ENCODE measurements around the gene BEX3.

The BEX3 gene

DNA sequence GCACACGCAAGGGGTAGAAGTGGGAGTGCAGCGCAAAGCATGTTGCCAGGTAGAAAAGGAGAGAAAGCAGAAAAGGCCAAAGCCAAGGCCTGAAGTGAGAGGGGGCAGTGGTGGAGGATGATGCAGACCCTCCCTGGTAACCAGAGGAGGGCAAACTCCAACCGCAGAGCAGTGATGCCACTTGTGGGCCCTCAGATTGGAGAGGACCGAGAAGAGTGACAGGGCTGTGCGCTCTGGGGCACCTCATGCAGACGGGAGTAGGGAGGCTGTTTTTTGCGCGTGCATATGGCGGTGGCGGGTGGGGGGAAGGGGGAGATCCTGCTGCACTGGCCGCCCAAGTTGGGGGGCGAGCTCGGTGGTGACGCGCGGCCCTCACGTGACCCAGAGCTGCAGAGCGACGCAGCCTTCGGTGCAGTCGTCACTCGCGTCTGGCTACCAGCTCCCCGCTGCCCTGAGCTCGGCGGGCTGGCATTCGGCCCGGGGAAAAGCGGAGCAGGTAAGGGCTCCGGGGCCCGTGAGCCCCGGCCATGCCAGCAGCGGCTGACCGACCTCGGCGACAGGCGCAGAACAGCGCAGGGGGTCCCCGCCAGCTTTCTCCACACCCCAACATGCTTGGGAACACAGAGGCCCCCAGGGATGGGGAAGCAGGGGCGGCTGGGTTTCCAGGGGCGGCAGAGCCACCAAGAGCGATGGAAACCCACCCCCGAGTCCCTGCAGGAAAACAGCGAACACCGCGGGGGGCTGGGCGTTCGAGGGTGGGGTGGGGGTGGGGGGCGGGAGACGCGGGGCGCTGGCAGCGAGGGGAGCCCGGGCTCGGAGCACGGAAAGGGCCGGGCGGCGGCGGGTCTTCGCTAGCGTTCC, at the start of gene BEX3:
TSS of gene BEX3 (plus strand) at position 421 of the 861 bp plus-strand sequence. CDS start 984 bp downstream, outside the sequence.
- TF ChIP-seq GATA3 (IDR thresholded peaks at IDR 0.05; ENCODE audit: low read depth, low read length) (no peak), GATA2 (IDR thresholded peaks at IDR 0.05; ENCODE audit: low read depth, low read length) (no peak)

DNA sequence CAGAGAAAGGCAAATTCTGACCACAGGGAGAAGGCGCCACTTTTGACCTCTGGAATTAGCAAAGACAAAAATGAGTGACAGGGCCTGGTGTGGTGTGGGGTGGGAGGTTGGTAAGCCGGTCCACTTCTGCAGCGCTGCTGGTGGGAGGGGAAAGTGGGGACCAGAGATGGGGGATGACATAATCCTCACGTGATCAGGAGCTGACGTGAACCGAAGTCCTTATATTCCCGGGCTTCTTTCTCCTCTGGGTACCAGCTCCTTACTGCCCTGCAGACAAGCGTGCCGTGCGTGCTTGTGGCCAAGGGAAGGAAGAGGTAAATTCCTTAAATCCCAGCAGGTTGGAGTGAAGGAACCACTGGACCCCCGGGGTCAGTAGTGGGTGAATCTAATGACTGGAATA, 46.3 kb upstream of the BEX3 start, which contains the start of gene TCEAL7:
TSS of gene TCEAL7 (plus strand) at position 249 of the 400 bp plus-strand sequence. CDS start 1,165 bp downstream, outside the sequence.
- TF ChIP-seq GATA3 (IDR thresholded peaks at IDR 0.05; ENCODE audit: low read depth, low read length) = no peak
- no peak for TF ChIP-seq GATA2 (IDR thresholded peaks at IDR 0.05; ENCODE audit: low read depth, low read length)

DNA sequence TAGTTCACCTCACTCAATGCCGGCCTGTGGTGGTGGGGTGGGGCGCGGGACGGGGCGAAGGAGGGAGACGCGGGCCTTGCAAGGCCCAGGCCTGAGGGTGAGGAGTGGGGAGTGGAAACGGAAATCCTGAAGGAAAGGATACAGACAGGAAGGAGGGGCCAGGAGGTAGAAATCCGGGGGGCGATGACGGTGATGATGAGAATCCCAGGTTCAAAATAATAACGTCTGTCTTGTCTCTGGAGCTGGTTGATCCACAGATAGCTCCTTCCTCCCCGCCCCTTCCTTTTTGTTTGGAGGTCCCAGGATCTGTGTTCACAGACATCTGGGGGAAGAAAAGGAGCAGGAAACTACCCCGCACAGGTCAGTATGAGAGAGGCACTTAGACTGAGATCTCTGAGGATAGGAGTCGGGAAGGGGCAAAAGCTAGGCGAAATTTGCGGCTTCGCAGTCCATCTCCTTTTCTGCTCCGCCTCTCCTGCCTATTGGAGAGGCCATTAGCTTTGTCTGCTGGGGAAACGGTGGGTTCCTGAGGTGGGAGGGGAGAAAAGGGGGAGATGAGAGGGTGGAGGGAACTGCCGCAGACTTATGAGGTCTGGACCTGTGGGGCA, 45.6 kb upstream of the BEX3 start:
- no peak for TF ChIP-seq GATA3 (IDR thresholded peaks at IDR 0.05; ENCODE audit: low read depth, low read length)
- peak; percentile 22; the same call in 1 of the 2 replicates for TF ChIP-seq GATA2 (IDR thresholded peaks at IDR 0.05; ENCODE audit: low read depth, low read length)

DNA sequence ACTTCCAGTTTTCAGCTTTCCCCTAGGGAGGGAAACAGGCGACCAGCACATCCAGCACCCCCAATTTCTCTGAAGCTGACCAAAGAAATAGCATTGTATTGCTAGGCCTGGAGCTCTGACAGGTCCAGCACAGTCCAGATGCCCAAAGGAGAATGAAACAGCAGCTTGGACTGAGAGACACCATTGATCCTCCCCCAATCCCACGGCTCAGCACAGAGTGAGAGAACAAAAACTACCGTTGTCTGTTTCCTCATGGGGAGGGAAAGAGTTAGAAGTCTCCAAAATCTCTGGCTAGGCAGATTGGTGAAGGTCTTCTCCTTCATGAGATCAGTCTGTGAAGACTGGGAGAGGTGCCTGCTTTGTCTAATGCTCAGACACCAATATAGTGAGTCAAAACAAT, 37.7 kb upstream of the BEX3 start:
- TF ChIP-seq GATA2 (IDR thresholded peaks at IDR 0.05; ENCODE audit: low read depth, low read length) (no peak), GATA3 (IDR thresholded peaks at IDR 0.05; ENCODE audit: low read depth, low read length) (no peak)

DNA sequence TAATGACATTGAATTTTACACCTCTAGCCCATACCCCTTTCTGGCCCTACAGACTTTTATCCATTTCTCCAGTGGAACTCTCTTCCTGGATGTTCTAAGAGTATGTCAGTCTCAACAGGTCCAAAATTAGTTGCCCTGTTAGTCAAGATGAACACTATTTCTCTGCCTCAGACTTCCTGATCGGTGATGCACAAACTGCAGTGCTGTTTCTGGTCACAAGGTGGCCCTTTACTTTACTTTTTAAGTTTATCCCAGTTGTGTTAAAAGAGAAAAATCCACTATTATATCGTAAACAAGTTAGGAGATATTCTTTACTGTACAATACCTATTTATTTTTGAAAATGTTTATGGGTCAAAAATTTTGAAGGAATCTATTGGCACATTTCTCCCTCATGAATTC, 33.2 kb upstream of the BEX3 start:
- TF ChIP-seq GATA3 (IDR thresholded peaks at IDR 0.05; ENCODE audit: low read depth, low read length) (no peak), GATA2 (IDR thresholded peaks at IDR 0.05; ENCODE audit: low read depth, low read length) (no peak)

DNA sequence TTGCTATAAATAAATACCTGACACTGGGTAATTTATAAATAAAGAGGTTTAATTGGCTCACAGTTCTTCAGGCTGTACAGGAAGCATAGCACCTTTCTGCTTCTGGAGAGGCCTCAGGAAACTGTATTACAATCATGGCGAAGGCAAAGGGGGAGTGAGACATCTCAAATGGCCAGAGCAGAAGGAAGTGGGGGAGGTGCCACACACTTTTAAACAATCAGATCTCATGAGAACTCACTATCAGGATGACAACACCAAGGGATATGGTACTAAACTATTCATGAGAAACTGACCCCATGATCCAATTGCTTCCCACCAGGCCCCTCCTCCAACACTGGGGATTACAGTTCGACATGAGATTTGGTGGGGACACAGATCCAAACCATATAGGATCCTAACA, 31.7 kb upstream of the BEX3 start:
- no peak for TF ChIP-seq GATA3 (IDR thresholded peaks at IDR 0.05; ENCODE audit: low read depth, low read length)
- TF ChIP-seq GATA2 (IDR thresholded peaks at IDR 0.05; ENCODE audit: low read depth, low read length) = no peak

DNA sequence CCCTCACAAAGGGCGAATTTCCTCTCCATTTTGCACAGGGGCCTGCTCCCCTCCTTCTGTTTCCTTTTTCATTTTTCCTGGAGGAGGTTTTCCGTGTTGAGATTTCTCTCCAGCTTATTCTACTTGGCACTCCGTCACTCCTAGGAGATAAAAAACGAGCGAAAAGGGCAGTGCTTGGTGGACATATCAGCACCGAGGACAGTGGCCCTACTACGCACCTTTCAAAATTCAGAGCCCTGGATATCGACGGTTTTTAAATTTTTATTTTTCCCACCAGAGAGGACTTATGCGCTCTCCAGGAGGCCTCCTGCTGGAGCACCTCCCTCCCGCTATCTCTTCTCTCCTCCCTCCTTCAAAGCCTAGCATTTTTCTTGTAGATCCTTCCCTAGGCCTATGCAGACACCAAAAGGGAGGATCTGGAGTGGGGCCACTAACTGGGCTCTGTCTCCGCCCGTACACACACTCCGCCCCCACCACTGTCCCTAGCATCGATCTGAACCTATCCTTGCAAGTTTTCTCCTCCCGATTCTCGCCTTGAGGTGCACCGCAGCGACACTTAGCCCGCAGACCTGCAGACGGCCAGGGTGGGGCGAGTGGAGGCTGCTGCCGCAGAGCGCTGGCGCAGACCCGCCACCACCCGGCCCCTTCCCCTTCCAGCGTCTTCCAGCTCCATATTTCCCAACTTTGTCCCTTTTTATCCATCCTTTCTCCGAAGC, 28.5 kb upstream of the BEX3 start:
- no peak for TF ChIP-seq GATA3 (IDR thresholded peaks at IDR 0.05; ENCODE audit: low read depth, low read length)
- no peak for TF ChIP-seq GATA2 (IDR thresholded peaks at IDR 0.05; ENCODE audit: low read depth, low read length)

DNA sequence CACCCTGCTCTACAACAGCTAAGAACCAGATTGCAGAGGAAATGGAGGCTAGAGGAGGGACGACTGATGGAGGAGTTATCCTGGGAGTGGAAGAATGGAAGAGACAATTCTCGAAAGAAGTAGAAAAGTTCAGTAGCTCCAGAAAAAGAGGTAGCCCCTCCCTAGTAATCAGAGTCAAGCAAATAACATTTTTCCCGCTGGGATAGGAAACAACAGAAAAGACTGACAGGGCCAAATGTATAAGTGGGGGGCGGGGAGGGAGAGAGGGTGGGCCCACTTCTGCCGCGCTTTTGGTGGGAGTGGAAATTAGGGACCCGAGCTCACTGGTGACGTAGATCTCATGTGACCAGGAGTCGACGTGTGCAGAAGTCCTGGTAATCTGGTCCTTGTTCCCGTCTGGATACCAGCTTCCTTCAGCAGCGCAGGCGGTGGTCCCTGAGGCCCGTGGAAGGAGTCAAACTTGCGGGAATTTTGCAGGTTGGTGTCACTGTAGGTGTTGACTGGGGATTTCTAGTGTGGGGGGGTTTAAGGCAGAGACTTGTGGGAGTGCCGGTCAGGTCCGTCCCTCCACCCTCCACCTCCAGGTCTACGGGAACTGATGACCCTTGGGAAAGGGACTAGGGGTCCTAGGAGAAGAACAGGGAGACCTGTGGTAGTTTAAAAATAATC, 20.1 kb upstream of the BEX3 start, which contains the start of gene TCEAL9:
TSS of gene TCEAL9 (plus strand) at position 377 of the 669 bp plus-strand sequence. CDS start 1,179 bp downstream, outside the sequence.
- TF ChIP-seq GATA2 (IDR thresholded peaks at IDR 0.05; ENCODE audit: low read depth, low read length) (no peak), GATA3 (IDR thresholded peaks at IDR 0.05; ENCODE audit: low read depth, low read length) (no peak)

DNA sequence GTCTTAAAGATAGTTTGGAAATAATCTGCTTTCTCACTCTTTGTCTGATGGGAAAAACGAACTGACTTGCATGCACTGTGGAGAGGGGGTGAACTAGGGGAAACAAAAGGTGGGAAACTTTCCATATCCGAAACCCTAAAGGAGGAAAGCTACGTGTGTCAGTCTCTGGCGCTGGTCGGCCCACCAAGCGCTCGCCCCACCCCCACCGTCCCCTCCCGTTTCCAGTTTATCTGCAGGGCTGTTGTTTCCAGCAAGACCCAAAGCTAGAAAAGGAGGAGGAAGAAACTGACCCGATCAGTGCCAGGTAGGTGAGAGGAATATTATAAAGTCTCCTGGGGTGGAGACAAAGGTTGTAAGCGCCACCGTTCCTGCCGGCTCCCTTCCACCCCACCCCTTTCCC, 19.5 kb upstream of the BEX3 start:
- TF ChIP-seq GATA3 (IDR thresholded peaks at IDR 0.05; ENCODE audit: low read depth, low read length) (no peak), GATA2 (IDR thresholded peaks at IDR 0.05; ENCODE audit: low read depth, low read length) (no peak)

DNA sequence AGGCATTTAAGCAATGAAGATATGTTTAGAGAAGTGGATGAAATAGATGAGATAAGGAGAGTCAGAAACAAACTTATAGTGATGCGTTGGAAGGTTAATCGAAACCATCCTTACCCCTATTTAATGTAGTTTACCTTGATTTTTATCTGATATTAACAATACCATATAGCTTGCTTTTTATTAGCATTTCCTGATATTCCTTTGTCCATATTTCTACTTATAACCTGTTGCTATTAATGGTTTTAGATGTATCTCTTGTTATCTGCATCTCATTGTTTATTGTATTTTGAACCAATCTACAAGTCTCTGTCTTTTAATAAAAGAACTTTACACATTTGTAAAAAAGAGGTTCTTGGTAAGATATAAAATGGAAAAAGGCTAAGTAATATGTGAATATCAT, 18.5 kb upstream of the BEX3 start:
- TF ChIP-seq GATA2 (IDR thresholded peaks at IDR 0.05; ENCODE audit: low read depth, low read length) (no peak), GATA3 (IDR thresholded peaks at IDR 0.05; ENCODE audit: low read depth, low read length) (no peak)

DNA sequence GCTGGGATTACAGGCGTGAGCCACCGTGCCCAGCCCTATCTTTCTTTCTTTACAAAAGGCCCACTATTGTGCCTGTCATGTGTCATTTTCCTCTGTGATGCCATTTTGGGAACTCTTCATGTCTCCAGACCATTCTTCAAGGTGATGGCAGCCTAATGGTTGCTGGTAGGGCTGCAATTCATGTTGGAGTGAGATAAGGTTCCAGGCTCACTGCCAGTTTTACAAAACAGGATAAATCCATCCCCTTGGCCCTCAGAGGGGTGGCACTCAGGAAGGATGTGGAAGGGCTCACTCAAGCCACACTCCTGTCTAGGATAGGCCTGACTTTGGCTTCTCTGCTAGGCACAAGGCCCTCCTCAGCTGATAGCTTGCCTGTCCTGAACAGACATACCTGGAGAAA, 16.2 kb upstream of the BEX3 start:
- TF ChIP-seq GATA2 (IDR thresholded peaks at IDR 0.05; ENCODE audit: low read depth, low read length) = no peak
- TF ChIP-seq GATA3 (IDR thresholded peaks at IDR 0.05; ENCODE audit: low read depth, low read length) = no peak

DNA sequence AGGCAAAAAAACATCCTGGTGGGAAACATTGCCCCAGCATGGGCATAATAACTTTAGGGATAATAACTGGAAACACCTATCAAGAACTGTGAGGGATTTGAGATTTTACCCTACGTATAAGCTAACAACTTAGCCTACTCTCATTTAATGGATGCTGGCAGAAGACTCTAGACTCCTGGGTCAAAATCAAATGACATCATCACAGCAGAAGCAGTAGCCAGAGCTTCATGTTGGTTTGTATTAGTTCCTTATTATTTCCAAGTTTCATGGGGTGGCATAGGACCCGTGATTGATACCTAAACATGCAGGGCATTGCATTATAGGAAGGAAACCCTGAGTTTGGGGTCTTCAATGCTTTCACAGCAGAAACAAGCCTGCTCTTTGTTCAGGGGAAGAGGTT, 15.4 kb upstream of the BEX3 start:
- no peak for TF ChIP-seq GATA3 (IDR thresholded peaks at IDR 0.05; ENCODE audit: low read depth, low read length)

DNA sequence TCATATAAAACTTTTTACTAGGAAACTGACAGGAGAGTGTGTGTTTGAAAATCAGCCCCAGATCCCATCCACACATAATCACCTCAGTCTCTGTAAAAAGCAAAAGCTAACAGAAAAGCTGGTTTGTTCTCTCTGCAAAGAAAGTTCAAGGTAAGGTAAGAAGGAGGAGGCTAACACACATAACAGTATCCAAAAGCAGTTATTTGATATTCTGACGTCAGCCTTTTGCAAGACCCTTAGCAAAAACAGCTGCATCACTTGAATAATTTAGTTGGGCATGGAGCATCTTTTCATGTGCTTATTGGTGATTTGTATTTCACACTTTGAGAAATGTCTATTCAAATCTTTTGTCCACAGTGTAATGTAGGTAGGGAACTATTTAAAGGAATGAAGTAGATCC, 14.5 kb upstream of the BEX3 start:
- TF ChIP-seq GATA2 (IDR thresholded peaks at IDR 0.05; ENCODE audit: low read depth, low read length) (no peak), GATA3 (IDR thresholded peaks at IDR 0.05; ENCODE audit: low read depth, low read length) (no peak)

DNA sequence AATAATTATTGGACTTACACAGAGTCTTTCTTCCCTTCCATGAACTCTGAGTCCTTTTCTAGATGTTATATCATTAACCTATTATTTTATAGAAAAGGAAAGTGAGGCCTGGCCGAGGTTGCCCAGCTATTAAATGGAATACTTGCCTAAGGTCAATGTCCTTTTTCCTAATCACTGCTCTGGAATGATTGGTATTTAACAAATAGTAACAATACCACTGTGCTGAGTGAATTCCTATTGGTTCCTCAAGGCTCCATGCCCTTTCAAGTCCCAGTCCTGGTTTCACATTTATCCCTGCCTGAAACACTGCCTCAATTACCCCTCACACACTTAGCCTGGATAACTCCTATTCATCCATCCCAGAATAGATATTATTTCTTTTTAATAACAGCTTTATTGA, 13.9 kb upstream of the BEX3 start:
- TF ChIP-seq GATA3 (IDR thresholded peaks at IDR 0.05; ENCODE audit: low read depth, low read length) (no peak), GATA2 (IDR thresholded peaks at IDR 0.05; ENCODE audit: low read depth, low read length) (no peak)
